ENCODE results near the gene DHFR2.

The DHFR2 gene

GRCh38 chr3:94020293-94020692 lies 42.4 kb downstream of the DHFR2 start:
- H3K27ac ChIP-seq (ENCODE audit: low read length) = no peak overlapping the region
- TF ChIP-seq EZH2phosphoT487 (IDR thresholded peaks at IDR 0.05; ENCODE audit: low read depth) (no peak), CTCF (IDR thresholded peaks at IDR 0.05; ENCODE audit: low read depth, low read length) (no peak)

GRCh38 chr3:94019659-94020058 lies 43.1 kb downstream of the DHFR2 start:
- Histone ChIP-seq H3K9me3 (ENCODE audit: insufficient read depth, low read length) (no peaks in the 10 kb centered on the region), H3K9ac (ENCODE audit: low read length) (no peak overlapping the region), H3K4me1 (ENCODE audit: low read length) (no peaks in the 10 kb centered on the region), H2AFZ (ENCODE audit: low read depth, low read length) (no peak overlapping the region), H3K4me2 (ENCODE audit: low read length) (no peak overlapping the region), H4K20me1 (ENCODE audit: insufficient read depth, low read length) (no peaks in the 10 kb centered on the region), H3K36me3 (replicated peaks; ENCODE audit: low read depth, low read length) (no peaks in the 10 kb centered on the region), H3K27me3 (ENCODE audit: low read depth, low read length) (no peaks in the 10 kb centered on the region), H3K4me3 (ENCODE audit: low read length) (no peak overlapping the region), H3K27ac (ENCODE audit: low read length) (no peak overlapping the region), H3K79me2 (ENCODE audit: low read length) (no peaks in the 10 kb centered on the region)
- no peak for TF ChIP-seq CTCF (IDR thresholded peaks at IDR 0.05; ENCODE audit: low read depth, low read length)
- no peak for TF ChIP-seq EZH2phosphoT487 (IDR thresholded peaks at IDR 0.05; ENCODE audit: low read depth)

More at GRCh38 chr3:94020293-94020692, 42.4 kb downstream of the DHFR2 start:
- no peak overlapping the region for H3K9ac ChIP-seq (ENCODE audit: low read length)
- H3K4me1 ChIP-seq (ENCODE audit: low read length) = no peaks in the 10 kb centered on the region
- H3K4me3 ChIP-seq (ENCODE audit: low read length) = no peak overlapping the region
- H3K79me2 ChIP-seq (ENCODE audit: low read length) = no peaks in the 10 kb centered on the region
- H3K36me3 ChIP-seq (replicated peaks; ENCODE audit: low read depth, low read length) = no peaks in the 10 kb centered on the region
- no peaks in the 10 kb centered on the region for H3K9me3 ChIP-seq (ENCODE audit: insufficient read depth, low read length)
- no peaks in the 10 kb centered on the region for H4K20me1 ChIP-seq (ENCODE audit: insufficient read depth, low read length)
- H3K27me3 ChIP-seq (ENCODE audit: low read depth, low read length) = no peaks in the 10 kb centered on the region
- H3K4me2 ChIP-seq (ENCODE audit: low read length) = no peak overlapping the region
- H2AFZ ChIP-seq (ENCODE audit: low read depth, low read length) = no peak overlapping the region

GRCh38 chr3:94015025-94015424 lies 47.7 kb downstream of the DHFR2 start:
- Histone ChIP-seq H2AFZ (ENCODE audit: low read depth, low read length) (no peak overlapping the region), H3K9ac (ENCODE audit: low read length) (no peak overlapping the region), H3K79me2 (ENCODE audit: low read length) (no peaks in the 10 kb centered on the region), H4K20me1 (ENCODE audit: insufficient read depth, low read length) (no peaks in the 10 kb centered on the region), H3K4me2 (ENCODE audit: low read length) (no peak overlapping the region), H3K4me3 (ENCODE audit: low read length) (no peak overlapping the region), H3K27me3 (ENCODE audit: low read depth, low read length) (no peaks in the 10 kb centered on the region), H3K4me1 (ENCODE audit: low read length) (no peaks in the 10 kb centered on the region), H3K9me3 (ENCODE audit: insufficient read depth, low read length) (no peaks in the 10 kb centered on the region), H3K27ac (ENCODE audit: low read length) (no peak overlapping the region), H3K36me3 (replicated peaks; ENCODE audit: low read depth, low read length) (no peaks in the 10 kb centered on the region)
- TF ChIP-seq CTCF (IDR thresholded peaks at IDR 0.05; ENCODE audit: low read depth, low read length) = no peak
- TF ChIP-seq EZH2phosphoT487 (IDR thresholded peaks at IDR 0.05; ENCODE audit: low read depth) = no peak

- H3K4me1 ChIP-seq (ENCODE audit: low read length) = no peaks in the 10 kb centered on the region
- H4K20me1 ChIP-seq (ENCODE audit: insufficient read depth, low read length) = no peaks in the 10 kb centered on the region
Observed at GRCh38 chr3:94012185-94012584, 50.5 kb downstream of the DHFR2 start.

More at GRCh38 chr3:94012185-94012584, 50.5 kb downstream of the DHFR2 start:
- Histone ChIP-seq H3K27ac (ENCODE audit: low read length) (no peak overlapping the region), H3K4me2 (ENCODE audit: low read length) (no peak overlapping the region), H3K4me3 (ENCODE audit: low read length) (no peak overlapping the region), H3K27me3 (ENCODE audit: low read depth, low read length) (no peaks in the 10 kb centered on the region), H3K9ac (ENCODE audit: low read length) (no peak overlapping the region), H2AFZ (ENCODE audit: low read depth, low read length) (no peak overlapping the region), H3K9me3 (ENCODE audit: insufficient read depth, low read length) (no peaks in the 10 kb centered on the region), H3K36me3 (replicated peaks; ENCODE audit: low read depth, low read length) (no peaks in the 10 kb centered on the region), H3K79me2 (ENCODE audit: low read length) (no peaks in the 10 kb centered on the region)
- TF ChIP-seq CTCF (IDR thresholded peaks at IDR 0.05; ENCODE audit: low read depth, low read length) (no peak), EZH2phosphoT487 (IDR thresholded peaks at IDR 0.05; ENCODE audit: low read depth) (no peak)

All from OCI-LY3 (cell line).